ES-I3 (cell line): ENCODE measurements around the gene SUSD1.
"Not testable (repeated sequence)": the region's sequence is repeated elsewhere in the genome, so short reads cannot be mapped to it uniquely, and the experiment has no call there.

Source experiments
- H3K36me3 ChIP-seq: 2 replicates; pipeline ENCODE4 v1.6.1; 2013; ENCODE audit warnings: mild to moderate bottlenecking, low read length, control low read depth, moderate library complexity; ENCODE audit not compliant: insufficient read depth
- H3K4me1 ChIP-seq: 2 replicates; pipeline ENCODE4 v1.6.1; 2013; ENCODE audit warnings: mild to moderate bottlenecking, control low read depth, low read length; ENCODE audit not compliant: insufficient read depth
- H3K9ac ChIP-seq: 2 replicates; pipeline ENCODE4 v1.6.1; 2013; ENCODE audit warnings: low read depth, mild to moderate bottlenecking, low read length, moderate library complexity
- H3K9me3 ChIP-seq: 2 replicates; pipeline ENCODE4 v1.6.1; 2013; ENCODE audit warnings: mild to moderate bottlenecking, low read length, moderate library complexity; ENCODE audit not compliant: control insufficient read depth, insufficient read depth

SUSD1 gene

DNA sequence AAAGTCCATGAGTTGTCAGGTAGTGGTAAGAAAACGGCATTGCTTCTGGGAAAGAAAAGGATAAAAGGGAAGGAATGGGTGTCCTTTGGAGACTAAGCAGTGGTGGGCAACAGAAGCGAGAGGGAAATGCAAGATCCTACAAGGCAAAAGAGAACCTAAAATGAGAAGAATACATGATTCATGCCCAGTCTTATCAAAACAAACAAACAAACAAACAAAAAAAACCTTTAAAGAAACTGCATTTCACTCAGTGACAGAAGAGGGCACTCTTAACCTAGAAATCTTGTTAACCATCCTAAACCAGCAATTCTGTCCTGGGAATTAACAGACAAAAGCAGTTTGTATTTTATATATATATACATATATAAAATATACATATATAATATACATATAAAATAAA lies 88.5 kb downstream of the SUSD1 start:
- H3K4me1 ChIP-seq: peaks cover 4% of the 10 kb centered on the region; the same call in 1 of the 2 replicates
- no peak overlapping the region for H3K9ac ChIP-seq
- no peaks in the 10 kb centered on the region for H3K36me3 ChIP-seq
- no peaks in the 10 kb centered on the region for H3K9me3 ChIP-seq

DNA sequence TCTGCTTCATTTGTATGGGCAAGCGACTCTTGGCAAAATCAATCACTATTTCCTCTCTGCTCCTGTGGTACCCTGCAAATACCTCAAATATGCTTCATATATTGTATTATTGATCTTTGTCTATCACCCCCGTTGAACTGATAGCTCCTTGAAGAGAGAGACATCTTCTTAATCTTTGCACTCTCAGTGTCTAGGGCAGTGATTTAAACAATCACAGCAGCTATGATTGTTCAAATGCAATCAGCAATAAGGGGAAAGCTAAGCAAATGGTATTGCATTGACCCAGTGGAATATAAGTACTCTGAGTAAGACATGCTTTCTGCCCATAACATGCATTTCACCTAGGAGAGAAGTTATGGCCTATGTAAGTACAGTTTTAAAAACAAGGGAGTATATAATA lies 90.2 kb downstream of the SUSD1 start:
- no peaks in the 10 kb centered on the region for H3K9me3 ChIP-seq
- H3K9ac ChIP-seq: no peak overlapping the region
- no peaks in the 10 kb centered on the region for H3K36me3 ChIP-seq
- no peaks in the 10 kb centered on the region for H3K4me1 ChIP-seq

DNA sequence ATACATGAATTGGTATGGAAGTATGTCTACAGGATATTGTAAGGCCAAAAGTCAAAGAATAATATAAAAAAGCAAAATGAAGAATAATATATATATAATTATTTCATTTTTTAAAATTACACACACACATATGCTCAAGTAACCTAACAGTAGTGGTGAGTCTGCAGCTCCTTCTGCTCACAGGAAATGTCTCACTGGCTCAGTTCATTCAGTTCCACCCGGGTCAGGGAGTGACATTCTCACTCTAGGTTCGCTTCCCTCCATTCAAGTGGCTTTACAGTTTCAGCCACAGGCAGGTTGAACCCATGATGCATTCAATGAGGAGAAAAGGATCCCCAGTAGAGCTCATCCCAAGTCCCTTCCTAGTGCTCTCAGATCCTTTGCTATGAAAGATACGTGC lies 90.8 kb downstream of the SUSD1 start:
- Histone ChIP-seq H3K4me1 (no peaks in the 10 kb centered on the region), H3K9me3 (no peaks in the 10 kb centered on the region), H3K9ac (no peak overlapping the region), H3K36me3 (no peaks in the 10 kb centered on the region)

DNA sequence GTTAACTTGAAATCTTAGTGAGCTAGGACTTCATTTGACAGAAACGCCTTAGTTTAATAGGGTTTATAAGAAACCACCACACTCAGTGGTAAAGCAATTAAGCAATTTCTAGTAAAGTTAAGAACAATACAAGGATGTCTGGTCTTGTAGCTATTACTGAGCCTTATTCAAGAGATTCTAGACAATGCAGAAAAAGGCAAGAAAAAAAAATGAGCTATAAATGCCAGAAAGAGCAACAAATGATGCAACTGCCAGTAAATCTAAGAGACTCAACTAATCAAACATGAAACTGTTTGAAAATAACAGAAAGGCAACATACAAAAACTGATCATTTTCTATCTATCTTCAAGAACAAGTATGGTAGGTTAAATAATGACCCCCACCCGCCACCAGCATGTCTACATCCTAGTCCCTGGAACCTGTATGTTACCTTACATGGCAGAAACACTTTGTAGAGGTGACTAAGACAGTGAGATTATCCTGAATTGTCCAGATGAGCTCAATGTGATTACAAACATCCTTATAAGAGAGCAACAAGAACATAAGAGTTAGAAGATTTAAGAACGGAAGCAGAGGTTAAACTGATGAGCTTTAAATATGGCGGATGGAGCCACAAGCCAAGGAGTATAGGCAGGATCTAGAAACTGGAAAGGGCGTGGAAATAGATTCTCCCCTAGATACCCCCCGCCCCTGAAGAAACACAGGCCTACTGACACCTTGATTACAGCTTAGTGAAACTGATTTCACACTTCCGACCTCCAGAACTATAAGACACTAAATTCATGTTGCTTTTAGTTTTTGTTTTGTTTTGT lies 93.0 kb downstream of the SUSD1 start:
- no peak overlapping the region for H3K9ac ChIP-seq
- no peaks in the 10 kb centered on the region for H3K4me1 ChIP-seq
- H3K36me3 ChIP-seq: no peaks in the 10 kb centered on the region
- H3K9me3 ChIP-seq: no peaks in the 10 kb centered on the region

DNA sequence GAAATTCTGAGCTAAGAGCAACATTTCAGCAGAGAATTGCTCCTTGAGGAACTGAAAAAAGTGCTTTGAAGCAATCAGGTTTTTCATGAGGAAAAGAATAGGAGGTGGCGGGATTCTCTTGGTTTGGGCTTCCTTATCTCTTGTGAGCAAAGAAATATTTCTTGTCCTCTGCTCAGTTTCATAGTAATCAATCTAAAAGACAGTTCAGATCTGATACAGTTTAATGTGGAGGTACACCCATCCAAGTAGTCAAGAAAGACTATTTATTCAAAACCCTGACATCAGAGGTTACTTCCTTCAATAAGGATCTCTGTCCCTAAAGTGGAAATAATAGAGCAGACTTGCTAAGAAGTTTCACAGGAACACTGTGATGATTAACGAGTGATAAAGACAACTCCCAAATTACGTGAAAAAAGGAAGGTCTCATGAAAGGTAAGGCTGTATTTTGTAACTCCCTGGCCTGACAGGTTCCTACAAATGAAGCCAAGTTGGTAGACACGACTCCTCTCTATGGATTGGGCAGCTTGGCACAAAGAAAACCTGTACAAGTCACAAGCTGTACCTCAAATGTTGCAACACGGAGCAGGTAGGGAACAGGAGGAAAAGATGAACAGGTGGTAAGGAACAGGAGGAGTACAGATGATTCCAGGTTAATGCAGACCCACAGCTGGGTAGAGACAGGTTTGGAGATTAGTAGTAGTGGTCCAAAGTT lies 94.1 kb downstream of the SUSD1 start:
- Histone ChIP-seq H3K36me3 (no peaks in the 10 kb centered on the region), H3K4me1 (no peaks in the 10 kb centered on the region), H3K9ac (no peak overlapping the region), H3K9me3 (no peaks in the 10 kb centered on the region)

DNA sequence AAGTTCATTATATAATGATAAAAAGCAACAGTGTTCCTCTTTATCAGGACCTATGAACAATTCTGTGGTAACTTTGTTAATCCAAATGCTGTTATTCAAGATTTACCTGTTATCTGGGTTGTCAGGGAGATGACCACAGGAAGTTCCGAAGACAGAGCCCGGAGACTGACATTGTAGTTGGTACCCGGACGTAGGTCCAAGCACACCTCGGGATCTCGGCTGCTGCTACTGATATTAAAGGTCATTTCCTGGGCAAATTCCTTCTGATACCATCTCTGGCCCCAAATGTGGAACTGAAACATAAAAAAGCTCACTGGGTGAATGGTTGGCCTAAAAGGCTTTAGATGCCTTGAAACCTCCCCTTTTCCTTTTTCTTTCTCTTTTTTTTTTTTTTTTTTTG lies 96.7 kb downstream of the SUSD1 start:
- 0 out of 2 replicates have a peak, but pooled peaks cover 3% of the 10 kb centered on the region for H3K4me1 ChIP-seq
- no peaks in the 10 kb centered on the region for H3K9me3 ChIP-seq
- no peak overlapping the region for H3K9ac ChIP-seq
- H3K36me3 ChIP-seq: no peaks in the 10 kb centered on the region

DNA sequence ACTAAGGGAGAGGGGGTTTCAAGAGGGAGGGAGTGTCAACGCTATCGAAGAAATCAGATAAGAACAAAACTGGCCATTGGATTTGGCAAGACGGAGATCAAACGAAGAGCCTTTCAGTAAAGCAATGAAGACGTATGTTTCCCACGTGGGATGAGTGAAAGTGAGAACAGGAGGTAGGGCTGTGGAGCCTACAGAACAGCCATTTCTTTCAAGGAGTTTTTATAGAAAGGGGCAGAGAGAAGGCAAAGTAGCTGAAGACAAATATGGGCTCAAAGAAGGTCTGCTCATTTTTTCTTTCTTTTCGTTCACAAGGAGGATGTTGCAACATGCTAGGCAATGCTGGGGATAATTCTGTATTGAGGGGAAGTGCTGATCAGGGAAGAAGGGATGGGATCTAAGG lies 98.3 kb downstream of the SUSD1 start:
- peaks cover 7% of the 10 kb centered on the region; the same call in 1 of the 2 replicates for H3K4me1 ChIP-seq
- no peaks in the 10 kb centered on the region for H3K36me3 ChIP-seq

DNA sequence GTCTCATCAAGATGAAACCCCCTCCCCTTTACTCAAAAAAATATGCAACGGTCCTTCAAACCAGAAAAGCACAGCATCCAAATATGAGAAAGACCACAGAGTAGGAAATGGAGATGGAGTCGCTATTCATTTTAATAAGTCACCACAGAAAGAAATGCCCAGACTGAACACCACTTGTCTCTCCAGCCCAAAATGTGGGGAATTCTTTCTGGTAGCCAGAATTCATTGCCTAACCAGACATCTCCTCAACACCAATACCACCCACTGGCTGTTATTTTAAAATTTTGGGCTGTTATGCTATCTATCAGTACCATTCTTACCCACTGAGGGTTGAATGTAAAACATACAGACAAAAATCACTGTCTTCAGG lies 100.1 kb downstream of the SUSD1 start:
- H3K9ac ChIP-seq: no peak overlapping the region
- no peaks in the 10 kb centered on the region for H3K9me3 ChIP-seq
- peaks cover 7% of the 10 kb centered on the region; the same call in 1 of the 2 replicates for H3K4me1 ChIP-seq
- no peaks in the 10 kb centered on the region for H3K36me3 ChIP-seq

More for the DNA sequence above, 98.3 kb downstream of the SUSD1 start:
- no peak overlapping the region for H3K9ac ChIP-seq
- no peaks in the 10 kb centered on the region for H3K9me3 ChIP-seq

DNA sequence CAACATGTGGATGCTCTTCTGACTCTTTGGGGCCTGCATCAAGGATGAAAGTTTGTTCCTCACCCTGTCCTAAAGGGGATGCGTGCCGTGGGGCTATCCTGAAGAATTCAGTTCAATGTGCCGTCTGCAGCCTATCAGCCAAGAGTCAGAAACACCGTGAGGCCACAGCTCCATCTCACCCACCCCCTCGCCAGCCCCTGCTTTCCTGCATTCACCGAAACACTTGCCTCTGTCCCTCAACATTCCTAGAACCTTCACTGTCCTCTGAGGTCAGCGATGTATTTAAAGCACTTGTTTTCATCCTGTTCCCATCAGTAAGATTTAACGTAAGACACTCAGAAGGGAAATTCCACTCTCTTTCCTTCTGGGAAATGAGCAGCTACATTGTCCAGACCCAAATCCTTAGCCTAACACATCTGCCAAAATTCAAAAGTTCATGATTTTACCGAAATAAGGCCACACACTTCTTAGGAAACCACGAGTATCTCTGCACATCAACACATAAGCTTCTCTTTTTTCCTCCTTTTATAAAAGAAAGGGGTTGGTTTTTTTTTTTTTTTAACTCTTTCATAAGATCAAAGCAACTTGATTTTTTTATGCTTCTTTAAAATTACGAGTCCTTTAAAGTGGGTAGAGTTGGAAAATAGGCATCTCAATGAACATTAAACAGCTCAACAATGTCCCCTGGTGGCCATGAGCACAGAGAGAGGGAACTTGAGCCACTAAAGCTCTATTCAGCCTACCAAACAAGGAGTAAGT lies 100.7 kb downstream of the SUSD1 start:
- Histone ChIP-seq H3K9ac (no peak overlapping the region), H3K36me3 (no peaks in the 10 kb centered on the region), H3K4me1 (peaks cover 7% of the 10 kb centered on the region; the same call in 1 of the 2 replicates), H3K9me3 (no peaks in the 10 kb centered on the region)

DNA sequence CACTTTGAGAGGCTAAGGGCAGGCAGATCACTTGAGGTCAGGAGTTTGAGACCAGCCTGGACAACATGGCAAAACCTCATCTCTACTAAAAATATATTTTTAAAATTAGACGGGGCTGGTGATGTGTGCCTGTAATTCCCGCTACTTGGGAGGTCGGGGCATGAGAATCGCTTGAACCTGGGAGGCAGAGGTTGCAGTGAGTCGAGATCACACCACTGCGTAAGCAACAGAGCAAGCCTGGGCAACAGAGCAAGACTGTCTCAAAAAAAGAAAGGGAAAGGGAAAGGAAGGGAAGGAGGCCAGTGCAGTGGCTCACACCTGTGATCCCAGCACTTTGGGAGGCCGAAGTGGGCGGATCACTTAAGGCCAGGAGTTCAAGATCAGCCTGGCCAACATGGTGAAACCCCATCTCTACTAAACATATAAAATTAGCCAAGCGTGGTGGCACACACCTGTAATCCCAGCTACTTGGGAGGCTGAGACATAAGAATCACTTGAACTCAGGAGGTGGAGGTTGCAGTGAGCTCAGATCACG lies 101.4 kb downstream of the SUSD1 start:
- not testable (repeated sequence) for H3K9ac ChIP-seq, H3K36me3 ChIP-seq, H3K4me1 ChIP-seq, H3K9me3 ChIP-seq

DNA sequence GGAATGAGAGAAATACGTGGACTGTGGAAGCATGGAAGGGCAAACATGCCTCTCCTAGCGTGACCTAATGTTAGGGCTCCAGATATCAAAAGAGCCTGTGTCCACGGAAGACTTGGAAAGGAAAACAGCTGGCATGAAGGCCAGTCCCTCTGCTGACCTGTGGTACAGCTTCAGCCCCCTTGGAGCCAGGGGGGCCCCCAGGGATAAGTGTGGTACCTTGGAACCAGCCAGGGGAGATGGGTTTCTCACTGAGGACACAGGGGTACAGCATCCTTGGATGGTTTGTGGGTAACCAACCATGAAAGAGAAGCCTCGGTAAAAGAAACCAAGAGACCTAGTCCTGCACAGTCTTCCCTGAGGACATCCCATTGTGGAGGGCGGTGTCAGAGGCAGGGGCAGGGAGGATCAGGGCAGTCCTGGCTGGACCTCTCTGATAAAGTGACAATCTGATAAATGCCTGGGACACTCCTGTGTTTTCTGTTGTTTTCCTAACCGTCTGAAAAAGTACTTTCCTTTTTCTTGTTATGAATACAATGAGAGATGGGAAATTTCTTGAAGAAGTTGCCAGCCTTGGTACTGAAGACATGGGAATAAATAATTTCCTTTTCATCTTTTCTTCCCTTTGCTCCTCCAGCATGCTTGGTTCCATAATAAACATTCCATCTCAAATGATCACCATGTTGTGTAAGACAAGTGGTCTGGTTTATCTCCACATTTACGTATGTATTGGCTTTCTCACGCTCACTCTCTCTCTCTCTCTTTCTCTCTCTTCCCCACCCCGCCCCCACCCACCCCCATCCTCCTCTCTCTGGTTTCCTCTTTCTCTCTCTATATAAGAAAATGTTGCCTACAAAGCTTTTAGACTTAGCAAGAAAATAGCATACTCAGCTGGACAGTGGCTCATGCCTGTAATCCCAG lies 102.1 kb downstream of the SUSD1 start:
- H3K36me3 ChIP-seq: no peaks in the 10 kb centered on the region
- no peak overlapping the region for H3K9ac ChIP-seq
- no peaks in the 10 kb centered on the region for H3K9me3 ChIP-seq
- peaks cover 7% of the 10 kb centered on the region; the same call in 1 of the 2 replicates for H3K4me1 ChIP-seq

DNA sequence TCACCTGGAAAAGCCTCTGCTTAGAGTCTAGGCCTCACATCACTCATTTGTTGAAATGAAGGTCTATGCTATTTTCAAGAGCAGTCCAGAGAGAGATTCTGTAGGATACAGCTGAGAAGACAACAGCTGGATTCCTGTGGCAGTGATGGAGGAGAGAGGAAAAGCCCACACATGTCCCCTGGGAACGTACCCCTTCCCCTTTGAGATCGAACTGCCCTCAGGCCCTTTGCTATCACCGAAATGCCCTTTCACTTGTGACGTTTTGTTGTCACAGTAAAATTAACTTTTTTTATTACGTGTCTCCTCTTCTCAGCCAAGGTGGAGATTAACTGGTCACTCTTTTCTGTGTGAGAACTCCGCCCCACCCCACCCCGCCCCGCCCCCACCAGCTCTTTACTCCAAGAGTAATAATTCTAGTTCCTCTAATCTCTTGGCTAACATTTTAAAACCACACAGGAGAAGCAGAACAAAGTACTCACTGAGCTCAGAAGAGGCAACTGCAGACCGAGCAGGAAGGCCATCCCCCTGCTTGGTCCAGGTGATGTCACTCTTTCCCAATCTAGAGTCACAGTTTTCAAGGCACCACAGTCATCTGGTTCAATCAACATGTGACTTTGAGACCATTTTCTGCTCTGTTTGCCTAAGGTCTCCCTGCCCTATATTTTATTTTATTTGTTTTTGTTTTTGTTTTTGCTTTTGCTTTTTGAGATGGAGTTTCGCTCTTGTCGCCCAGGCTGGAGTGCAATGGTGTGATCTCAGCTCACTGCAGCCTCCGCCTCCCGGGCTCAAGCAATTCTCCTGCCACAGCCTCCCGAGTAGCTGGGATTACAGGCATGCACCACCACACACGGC lies 105.6 kb downstream of the SUSD1 start:
- peaks cover 20% of the 10 kb centered on the region for H3K4me1 ChIP-seq
- H3K9ac ChIP-seq: no peak overlapping the region
- no peaks in the 10 kb centered on the region for H3K9me3 ChIP-seq
- no peaks in the 10 kb centered on the region for H3K36me3 ChIP-seq
